GM12872 (cell line): ENCODE results near the gene ADAMTS10.

ENCODE experiments used
- TF ChIP-seq, protein P1 (sequence below): IDR thresholded peaks from 3 replicates; pipeline ENCODE4 v1.5.1; 2011; ENCODE audit warnings: low read depth, mild to moderate bottlenecking, low read length, moderate library complexity; ENCODE audit not compliant: insufficient read depth

The ADAMTS10 gene

GRCh38 chr19:8610936-8611300, 403 bp upstream of the ADAMTS10 start:
- TF ChIP-seq, protein P1, sequence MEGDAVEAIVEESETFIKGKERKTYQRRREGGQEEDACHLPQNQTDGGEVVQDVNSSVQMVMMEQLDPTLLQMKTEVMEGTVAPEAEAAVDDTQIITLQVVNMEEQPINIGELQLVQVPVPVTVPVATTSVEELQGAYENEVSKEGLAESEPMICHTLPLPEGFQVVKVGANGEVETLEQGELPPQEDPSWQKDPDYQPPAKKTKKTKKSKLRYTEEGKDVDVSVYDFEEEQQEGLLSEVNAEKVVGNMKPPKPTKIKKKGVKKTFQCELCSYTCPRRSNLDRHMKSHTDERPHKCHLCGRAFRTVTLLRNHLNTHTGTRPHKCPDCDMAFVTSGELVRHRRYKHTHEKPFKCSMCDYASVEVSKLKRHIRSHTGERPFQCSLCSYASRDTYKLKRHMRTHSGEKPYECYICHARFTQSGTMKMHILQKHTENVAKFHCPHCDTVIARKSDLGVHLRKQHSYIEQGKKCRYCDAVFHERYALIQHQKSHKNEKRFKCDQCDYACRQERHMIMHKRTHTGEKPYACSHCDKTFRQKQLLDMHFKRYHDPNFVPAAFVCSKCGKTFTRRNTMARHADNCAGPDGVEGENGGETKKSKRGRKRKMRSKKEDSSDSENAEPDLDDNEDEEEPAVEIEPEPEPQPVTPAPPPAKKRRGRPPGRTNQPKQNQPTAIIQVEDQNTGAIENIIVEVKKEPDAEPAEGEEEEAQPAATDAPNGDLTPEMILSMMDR, result no peak

- TF ChIP-seq, protein P1, result no peak
These were observed 1.1 kb downstream of the ADAMTS10 start for GRCh38 chr19:8609279-8610040.

- TF ChIP-seq, protein P1, result no peak
These were observed 1.6 kb downstream of the ADAMTS10 start for GRCh38 chr19:8608941-8609278.

DNA sequence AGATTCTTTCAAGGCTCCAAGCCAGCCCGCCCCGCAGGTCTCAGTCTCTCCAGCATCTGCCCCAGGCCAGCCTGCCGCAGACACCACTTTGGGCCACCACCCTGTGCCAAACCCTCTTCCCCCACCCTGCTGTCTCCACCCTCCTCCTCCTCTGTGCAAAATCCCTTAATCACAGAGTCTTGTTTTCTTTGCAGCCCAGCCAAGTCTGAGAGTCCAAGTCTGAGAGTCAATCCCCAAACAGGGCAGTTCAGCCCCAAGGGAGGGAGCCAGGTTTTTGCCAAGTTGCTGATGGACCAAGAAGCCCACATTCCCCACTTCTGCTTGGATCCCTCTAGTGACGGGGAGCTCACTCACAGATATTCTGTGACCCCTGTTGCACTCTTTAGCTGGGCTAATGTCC, 3.1 kb downstream of the ADAMTS10 start:
- TF ChIP-seq, protein P1, result no peak

GRCh38 chr19:8605514-8605913, 5.0 kb downstream of the ADAMTS10 start:
- TF ChIP-seq, protein P1, result no peak

DNA sequence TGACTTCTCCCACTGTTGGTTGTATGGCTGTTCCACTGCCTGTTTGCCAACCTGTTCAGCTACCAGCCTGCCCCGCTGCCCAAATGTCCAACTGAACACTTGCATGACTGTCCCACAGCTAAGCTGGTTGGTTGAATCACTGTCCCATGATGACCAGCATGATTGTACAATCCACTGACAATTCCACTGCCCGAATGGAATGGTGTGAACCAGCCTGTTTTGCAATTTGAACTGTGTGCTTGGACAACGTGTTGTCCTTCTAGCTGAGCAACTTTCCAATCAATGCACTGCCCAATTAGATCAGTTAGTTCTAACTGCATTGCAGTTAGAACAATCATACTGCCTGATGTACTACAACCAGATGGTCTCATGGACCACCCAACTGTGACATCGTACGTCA, 8.7 kb downstream of the ADAMTS10 start:
- TF ChIP-seq, protein P1, result no peak

GRCh38 chr19:8600816-8601215, 9.7 kb downstream of the ADAMTS10 start:
- TF ChIP-seq, protein P1, result no peak
